ENCODE data around the gene CYP4A22.
"Not testable (repeated sequence)": the region's sequence is repeated elsewhere in the genome, so short reads cannot be mapped to it uniquely, and the experiment has no call there.

- TF ChIP-seq, protein P1, sequence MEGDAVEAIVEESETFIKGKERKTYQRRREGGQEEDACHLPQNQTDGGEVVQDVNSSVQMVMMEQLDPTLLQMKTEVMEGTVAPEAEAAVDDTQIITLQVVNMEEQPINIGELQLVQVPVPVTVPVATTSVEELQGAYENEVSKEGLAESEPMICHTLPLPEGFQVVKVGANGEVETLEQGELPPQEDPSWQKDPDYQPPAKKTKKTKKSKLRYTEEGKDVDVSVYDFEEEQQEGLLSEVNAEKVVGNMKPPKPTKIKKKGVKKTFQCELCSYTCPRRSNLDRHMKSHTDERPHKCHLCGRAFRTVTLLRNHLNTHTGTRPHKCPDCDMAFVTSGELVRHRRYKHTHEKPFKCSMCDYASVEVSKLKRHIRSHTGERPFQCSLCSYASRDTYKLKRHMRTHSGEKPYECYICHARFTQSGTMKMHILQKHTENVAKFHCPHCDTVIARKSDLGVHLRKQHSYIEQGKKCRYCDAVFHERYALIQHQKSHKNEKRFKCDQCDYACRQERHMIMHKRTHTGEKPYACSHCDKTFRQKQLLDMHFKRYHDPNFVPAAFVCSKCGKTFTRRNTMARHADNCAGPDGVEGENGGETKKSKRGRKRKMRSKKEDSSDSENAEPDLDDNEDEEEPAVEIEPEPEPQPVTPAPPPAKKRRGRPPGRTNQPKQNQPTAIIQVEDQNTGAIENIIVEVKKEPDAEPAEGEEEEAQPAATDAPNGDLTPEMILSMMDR (IDR thresholded peaks at IDR 0.05), result not testable (repeated sequence)
- not testable (repeated sequence) for TF ChIP-seq POLR2AphosphoS5, POLR2A, EP300 (IDR thresholded peaks at IDR 0.05)
Observed at GRCh38 chr1:47109482-47109881, 27.8 kb upstream of the CYP4A22 start.

Measured in gastroesophageal sphincter (tissue), 3 donors.